ENCODE results near the gene NFXL1.

NFXL1 gene

DNA sequence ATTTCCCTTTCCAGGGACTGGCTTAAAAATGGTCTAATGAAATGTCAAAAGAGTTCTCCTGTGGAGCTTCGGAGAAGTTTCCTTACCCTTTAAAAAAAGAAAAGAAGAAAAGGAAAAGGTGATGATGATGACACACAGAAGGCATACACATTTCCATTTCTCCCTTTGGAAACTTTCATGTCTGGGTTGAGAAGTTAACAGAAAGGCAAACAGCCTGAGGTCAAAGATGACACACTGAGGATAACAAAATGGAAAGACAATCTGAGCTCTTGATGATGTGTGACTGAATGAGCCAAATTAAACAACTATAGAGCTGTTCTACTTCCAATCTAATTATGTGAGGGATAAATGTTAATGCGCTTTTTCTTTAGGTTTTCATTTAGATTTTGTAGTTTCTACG lies 32.2 kb downstream of the NFXL1 start:
- DNase-seq (ENCODE audit: low read depth) = no peak

DNA sequence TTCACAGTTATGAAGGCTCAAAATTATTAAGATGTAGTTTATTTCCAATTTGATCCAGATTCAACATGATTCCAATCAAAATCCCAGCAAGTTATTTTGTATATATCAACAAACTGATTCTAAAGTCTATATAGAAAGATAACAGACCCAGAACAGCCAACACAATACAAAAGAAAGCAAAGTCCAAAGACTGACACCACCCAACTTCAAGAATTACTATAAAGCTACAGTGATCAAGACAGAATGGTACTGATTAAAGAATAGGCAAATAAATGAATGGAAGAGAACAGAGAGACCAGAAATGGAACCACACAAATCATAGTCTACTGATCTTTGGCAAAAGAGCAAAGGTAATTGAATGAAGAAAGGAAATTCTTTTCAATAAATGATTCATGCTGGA lies 34.9 kb downstream of the NFXL1 start:
- no peak for DNase-seq (ENCODE audit: low read depth)

DNA sequence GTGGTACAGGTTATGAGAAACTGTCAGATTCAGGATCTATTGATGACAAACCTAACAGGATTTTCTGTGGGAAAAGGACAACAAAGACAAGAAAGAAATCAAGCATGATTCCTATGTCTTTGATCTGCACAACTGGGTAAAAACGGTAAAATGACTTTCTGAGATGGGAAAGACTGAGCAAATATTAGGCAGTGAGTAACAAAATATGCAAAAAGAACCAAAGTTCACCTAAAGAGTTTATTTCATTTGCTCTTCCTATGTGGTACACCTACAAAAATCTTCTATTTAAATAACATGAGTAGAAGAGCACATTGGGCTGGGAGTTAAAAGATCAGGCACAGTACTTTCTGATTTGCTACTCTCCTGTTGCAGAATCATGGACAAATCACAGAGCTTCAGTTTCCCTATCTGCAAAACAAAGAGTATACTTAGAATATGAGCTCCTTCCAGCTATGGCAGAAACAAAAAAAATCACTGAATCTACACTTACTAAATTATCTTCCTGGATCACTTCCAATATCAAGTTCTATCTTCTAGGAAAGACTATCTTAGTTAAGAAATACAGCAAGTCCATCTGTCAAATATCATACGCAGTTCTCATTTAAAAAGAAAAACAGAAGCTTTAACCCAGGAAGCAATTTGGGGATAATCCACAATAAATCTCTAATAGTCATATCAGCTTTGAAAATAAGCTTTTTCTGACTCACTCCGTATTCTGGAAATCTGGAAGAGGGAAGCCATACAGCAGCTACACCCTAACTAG lies 37.4 kb downstream of the NFXL1 start:
- no peak for DNase-seq (ENCODE audit: low read depth)

DNA sequence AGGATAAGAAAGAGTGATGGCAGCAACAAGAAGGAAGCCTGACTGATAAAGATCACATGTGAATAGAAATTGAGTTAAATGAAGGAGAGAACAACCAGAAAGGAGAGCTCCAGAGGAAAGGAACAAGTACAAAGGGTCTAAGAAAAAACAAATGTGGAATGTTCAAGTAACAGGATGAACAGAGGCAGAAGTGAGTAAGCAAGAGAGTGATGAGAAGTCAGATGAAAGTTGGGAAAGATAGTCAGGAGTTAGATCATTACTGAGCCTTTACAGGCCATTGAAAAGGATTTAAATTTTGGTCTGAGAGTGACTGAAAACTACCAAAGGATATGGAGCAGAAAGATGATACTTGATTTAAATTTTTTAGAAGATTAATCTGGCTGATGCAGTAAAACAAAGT lies 38.1 kb downstream of the NFXL1 start:
- no peak for DNase-seq (ENCODE audit: low read depth)

DNA sequence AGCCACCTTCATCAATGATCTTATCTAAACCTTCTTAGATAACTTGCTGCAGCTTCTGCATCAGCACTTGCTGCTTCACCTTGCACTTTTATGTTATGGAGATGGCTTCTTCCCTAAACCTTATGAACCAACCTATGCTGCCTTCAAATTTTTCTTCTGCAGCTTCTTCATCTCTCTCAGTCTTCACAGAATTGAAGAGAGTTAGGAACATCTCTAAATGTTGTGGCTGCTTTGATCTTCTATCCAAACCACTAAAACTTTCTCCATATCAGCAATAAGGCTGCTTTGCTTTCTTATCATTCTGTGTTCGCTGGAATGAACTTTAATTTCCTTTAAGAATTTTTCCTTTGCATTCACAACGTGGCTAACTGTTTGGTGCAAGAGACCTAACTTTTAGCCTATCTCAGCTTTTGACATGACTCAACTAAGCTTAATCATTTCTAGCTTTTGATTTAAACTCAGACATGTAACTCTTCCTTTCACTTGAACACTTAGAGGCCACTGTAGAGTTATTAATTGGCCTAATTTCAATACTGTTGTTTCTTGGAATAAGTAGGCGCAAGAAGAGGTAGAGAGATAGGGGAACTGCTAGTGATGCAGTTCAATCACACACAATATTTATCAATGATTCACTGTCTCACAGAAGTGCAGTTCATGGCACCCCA lies 40.4 kb downstream of the NFXL1 start:
- DNase-seq (ENCODE audit: low read depth) = no peak

DNA sequence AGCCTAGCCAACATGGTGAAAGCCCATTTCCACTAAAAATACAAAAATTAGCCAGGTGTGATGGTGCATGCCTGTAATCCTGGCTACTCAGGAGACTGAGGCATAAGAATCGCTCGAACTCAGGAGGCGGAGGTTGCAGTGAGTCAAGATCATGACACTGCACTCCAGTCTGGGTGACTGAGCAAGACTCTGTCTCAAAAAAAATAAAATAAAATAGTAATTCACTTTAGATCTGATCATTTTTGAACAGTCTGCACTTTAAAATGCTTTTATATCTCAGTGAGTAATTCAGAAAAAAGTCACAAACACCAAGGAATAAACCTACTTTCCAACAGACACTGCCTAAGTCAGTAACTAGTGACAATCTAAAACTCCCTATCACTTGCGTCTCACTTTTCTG lies 50.9 kb downstream of the NFXL1 start:
- no peak for DNase-seq (ENCODE audit: low read depth)

DNA sequence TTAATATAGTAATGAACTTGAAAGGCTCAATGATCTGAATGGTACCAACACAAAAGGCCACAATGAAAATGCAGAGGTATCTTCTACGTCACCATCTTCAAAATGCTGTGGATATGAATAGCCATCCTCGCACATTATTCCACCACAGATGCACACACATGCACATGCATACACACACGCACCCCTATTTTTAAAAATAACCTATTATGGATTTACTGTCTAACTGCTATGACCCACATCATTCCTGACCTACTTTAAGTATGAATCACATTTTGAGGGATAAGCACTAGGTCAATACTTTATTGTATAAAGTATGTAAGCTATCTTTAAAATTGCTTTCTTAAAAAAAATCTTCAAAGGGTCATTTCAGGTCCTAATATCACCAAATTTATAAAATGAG lies 52.1 kb downstream of the NFXL1 start:
- DNase-seq (ENCODE audit: low read depth) = no peak

DNA sequence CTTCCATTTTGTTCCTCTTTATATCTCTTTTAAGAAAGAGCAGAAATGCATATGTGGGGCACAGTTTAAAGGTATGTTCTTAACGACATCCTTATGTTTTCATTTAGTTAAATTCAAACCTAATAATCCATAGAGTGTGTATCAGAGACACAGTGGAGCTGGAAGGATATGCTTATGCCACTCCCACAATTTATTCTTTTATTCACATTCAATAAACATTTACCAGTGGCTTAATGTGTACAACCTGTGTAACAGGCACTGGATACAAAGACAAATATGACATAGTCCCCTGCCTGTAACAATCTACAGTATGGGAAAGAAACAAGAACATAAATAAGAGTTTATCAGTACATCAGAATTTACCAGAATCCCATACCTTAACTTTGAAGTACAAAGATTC lies 54.1 kb downstream of the NFXL1 start:
- no peak for DNase-seq (ENCODE audit: low read depth)

DNA sequence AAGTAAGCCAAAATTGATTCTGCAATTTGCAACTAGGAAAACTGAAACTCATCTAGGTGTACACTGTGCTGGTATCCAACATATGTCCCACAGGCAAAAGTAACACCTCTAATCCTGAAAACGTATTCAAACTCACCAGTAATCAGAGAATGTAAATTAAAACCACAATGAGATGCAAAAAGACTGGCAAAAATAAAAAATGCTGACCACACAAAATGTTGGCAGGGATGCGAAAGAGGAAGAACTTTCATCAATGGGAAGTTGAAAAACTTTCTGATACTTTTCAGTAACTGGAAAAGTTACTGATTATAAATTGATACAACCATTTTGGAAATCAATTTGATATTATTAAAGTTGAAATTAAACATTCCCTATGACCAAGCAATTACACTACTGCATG lies 56.4 kb downstream of the NFXL1 start:
- no peak for DNase-seq (ENCODE audit: low read depth)

DNA sequence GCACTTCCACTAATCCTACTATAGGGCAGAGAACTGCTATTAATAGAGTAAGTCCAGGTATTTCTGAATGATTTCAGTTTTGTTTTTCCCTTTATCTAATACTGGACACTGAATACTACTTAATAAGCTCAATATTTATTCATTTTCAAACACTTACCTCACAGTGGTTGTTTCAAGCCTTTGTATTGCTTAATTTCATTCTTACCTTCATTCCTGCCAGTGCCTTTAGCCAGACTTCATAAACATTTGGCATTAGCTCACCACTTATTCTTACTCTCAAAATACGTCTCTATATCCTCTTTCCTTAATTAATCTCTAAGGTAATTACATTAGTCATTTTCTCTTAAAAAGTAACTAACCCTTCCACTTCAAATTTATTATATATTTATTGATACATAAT lies 57.7 kb downstream of the NFXL1 start:
- no peak for DNase-seq (ENCODE audit: low read depth)

DNA sequence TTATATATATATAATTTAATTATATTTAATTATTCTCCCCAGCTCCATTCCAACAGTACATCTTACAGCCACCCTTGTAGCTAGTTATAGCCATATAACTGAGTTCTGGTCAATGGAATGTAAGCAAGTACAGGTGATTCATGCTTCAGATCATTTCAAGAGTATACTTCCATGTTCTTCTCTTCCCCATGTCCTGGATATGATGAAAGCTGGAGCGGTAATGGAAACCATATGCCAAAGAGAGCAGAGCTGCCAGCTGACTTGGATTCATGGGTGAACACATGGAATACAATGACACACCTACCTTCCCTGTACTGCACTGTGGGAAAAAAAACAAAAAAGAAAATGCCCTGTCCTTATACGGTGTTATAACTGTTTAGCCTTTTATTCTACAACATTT lies 59.0 kb downstream of the NFXL1 start:
- DNase-seq (ENCODE audit: low read depth) = no peak

DNA sequence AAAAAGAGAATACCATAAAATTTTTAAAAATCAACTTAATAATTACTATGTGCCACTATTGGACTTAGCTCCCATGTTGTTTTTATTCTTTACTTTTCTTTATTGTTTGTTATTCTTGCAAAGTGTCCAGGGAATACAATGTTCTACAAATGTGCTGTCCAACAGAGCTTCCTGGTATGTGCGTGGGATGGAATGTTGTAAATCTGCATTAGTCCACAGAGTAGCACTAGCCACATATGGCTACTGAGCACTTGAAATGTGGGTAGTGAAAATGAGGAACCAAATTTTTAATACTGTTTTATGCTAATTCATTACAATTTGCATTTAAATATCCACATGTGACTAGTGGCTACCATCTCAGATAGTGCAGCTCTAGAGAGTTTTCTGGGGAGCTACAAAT lies 62.2 kb downstream of the NFXL1 start:
- no peak for DNase-seq (ENCODE audit: low read depth)

DNA sequence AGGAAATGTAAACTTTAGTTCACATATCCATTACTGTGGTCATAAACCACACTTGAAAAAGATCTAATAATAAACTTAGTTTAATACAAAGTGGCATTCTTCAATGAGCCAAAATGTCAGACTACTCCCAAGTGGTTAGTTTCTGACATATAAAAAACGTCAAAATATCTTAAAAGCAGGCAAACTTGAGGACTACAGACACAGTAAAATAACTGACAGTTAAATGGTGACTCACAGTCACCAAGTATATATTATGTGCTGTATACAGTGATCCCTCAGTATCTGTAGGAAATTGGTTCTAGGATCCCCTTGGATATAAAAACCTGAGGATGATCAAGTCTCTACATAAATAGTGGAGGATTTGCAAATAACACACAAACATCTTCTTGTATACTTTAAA lies 64.9 kb downstream of the NFXL1 start:
- DNase-seq (ENCODE audit: low read depth) = no peak

DNA sequence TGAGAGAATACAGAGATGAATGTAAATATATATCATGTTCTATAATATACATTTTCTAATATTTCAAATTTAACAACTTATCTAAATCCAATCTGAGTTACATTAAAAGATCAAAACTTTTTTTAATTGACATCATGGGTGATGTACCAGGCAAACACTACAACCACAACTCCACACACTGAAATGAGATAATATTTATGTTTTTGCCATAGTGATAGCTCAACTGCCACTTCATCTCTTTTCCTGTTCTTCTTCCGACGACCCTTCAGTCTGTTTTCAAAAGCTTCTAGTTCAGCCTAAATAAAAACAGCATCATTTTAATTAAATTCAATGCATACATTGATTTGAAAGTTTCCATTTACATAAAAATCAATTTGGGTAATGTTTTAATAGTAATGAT lies 66.3 kb downstream of the NFXL1 start:
- DNase-seq (ENCODE audit: low read depth) = no peak

DNA sequence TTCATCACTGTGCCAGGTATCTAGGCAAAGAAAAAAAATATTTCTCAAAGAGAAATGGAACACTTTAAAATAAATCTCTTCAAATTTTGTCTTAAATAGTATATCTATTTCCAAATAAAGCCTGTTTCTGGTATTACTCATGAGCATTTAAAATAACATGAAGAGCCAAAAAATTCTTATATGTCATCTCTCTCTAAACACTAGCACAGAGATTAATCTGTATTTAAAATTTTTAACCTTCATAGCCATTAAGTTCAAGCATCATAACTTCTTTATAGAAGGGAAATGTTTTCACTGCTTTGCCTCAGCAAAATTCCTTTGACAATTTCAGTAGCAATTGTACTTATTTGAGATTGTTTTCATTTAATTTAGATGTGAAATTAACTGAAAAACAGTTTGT lies 71.4 kb downstream of the NFXL1 start:
- DNase-seq (ENCODE audit: low read depth) = no peak

DNA sequence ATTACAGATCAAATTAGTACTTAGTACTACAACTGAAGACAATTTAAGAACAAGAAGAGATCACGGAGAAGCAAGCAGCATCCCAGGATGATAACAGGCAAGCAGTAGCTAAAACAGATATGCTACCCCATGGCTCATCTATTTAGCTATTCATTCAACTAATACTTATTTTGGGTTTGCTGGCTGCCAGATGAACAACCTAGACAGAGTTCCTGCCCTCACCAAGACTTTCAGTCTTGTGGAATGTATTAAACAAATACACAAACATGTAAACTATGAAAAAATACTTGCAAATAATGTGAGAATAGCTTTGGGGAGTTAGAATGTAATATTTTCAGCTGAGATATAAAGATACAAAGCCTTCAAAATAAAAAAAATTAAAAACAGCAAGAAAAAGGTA lies 74.1 kb downstream of the NFXL1 start:
- no peak for DNase-seq (ENCODE audit: low read depth)

DNA sequence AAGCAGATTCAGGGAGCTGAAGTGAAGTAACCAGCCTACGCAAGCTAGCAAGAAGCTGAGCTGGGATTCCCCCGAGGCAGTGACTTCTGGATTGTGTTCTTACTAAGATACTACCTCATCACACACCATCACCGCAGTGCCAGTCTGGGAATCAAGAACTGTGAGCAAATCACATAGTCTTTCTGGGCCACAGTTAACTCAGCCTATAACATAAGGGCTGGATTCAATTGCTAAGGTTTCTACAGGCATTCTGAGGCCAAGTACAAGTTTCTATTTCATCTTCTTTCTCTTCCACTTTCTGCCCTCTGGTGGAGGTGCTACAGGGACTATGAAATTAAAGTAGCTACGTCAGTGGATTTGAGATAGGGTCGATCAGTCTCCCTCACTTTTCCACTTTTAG lies 75.1 kb downstream of the NFXL1 start:
- peak; percentile 52 for DNase-seq (ENCODE audit: low read depth)

DNA sequence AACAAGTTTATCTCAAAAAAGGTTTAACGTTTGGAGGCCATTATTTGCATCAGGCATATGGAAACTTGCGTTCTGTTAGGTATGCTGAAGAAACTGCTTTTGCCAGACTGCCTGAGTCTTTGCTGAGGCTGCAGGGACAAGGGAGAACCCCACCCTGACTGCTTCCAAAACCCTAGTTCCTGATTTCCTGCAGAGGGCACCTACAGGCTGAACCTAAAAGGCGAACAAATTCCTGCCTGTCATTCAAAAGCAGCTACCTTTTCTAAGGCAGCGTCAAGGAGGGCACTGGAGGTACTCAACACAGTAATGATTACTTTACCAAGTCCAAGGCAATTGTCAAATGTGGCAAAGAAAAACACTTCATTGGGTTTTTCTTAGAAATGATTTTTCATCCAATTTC lies 75.9 kb downstream of the NFXL1 start:
- DNase-seq (ENCODE audit: low read depth) = no peak

DNA sequence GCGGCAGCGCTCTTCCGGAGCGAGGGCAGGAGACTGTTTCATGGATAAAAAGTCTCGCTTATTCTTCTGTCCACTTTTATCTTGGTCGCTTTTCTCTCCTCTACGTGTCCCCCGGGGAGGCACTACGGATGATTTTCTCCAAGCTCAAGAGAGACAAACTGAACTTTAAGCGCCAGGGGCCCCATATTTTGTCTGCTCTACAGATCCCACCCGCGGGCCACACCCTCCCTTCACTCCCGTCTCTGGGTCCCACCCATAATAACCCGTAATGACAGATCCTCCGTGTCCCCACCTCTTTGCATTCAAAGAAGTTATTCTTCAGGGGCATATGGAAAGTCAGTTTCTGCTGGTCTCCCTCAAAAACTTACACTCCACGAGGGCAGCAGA lies 76.5 kb downstream of the NFXL1 start, which contains the start of gene CORIN:
Gene CORIN, minus strand, starts transcription at position 160 of the 387 bp plus-strand sequence. Its CDS starts 118 bp downstream, at position 42.
- DNase-seq (ENCODE audit: low read depth) = no peak

DNA sequence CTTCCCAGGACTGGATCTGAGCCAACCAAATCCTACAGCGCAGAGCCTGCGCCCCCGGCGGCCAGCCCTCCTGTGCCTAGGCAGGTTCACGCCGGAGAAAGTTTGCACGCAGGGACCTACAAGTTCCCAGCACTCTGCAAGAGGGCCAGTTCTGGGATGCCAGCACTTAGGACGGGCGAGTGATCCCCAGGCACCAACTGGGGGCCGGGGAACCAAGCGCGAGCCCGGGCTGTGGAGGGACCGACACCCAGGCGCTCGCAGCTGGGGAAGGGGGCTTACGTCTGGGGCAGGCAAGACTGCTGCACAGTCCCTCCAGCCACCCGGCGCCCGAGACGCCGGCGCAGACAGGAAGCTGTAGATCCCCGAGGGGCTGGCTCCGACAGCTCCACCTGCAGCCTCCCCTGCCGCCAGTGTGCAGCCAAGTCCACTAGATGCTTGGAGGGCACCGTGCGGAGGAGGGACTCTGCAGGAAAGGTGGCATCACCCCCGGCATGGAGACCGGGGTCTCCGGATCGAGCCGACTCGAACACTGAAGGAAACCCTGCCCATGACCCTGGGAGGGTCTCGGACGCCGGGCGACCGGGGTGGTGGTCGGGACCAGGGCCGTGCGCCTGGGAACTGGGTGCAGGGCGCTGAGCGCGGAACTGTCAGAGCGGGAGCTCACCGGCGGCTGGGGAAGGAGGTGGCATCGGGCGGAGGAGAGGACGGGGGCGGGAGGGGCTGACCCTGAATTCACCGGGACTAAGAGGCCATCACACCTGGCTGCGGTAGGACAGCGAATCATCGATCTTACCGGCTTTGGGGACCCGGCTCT lies 77.1 kb downstream of the NFXL1 start:
- DNase-seq (ENCODE audit: low read depth) = peak; percentile 42

DNA sequence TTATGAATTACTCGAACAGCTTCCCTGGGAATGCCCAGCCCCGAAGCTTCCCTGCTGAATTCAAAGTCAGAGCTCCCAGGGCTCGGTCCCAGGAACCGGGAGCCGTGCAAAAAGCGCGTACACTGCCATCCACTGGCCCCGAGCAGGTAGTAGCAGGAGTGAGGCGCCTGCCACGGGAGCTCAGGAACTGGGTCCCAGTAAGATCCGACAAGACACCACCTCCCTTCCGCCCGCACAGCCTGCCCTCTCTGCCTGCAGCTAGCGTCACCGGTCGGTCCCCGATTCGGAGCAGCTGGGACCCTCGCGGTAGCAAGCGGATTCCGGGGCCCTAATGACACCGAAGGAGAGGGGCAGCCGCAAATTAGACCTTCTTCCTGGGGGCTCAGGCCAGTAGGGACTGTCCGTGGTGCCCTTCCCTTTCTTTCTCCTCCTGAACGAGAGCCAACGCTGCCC lies 77.7 kb downstream of the NFXL1 start:
- DNase-seq (ENCODE audit: low read depth) = peak; percentile 50

DNA sequence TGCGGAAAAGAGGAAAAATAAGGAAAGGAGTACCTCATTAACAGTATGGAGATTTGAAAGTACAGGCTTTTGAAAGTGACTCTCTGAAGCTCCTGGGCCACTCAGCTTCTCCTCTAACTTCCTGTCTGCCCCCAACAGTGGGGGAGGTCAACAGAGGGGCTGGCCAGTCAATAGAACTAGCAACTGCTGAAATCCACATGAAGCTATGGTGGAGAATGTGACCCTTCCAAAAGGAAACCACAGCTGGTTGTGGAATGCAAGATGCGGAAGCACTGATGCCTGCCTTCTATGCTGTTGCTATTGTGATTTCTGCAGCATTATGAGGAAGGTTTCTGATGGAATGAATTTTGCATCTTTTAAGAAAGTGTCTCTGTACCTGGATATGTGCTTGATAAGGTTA lies 78.9 kb downstream of the NFXL1 start:
- no peak for DNase-seq (ENCODE audit: low read depth)

All from activated T-cell treated with anti-CD3 and anti-CD28 coated beads for 48 hours (primary cell).